ENCODE data around the gene GFOD1.
"Not testable (repeated sequence)": the region's sequence is repeated elsewhere in the genome, so short reads cannot be mapped to it uniquely, and the experiment has no call there.

DNA sequence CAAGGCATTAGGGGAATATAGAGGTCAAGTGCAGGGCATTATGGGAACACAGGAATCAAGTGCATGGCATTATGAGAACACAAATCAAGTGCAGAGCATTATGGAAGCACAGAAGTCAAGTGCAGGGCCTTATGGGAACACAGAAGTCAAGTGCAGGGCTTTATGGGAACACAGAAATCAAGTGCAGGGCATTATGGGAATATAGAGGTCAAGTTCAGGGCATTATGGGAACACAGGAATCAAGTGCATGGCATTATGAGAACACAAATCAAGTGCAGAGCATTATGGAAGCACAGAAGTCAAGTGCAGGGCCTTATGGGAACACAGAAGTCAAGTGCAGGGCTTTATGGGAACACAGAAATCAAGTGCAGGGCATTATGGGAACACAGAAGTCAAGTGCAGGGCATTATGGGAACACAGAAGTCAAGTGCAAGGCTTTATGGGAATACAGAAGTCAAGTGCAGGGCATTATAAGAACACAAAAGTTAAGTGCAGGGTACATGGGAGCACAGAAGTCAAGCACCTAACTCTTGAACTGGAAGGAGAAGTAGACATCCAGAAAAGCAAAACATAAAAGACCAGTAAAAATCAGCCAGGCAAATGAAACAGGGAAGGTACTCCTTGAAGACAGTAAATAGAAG is 53.1 kb downstream of the GFOD1 start:
- TF ChIP-seq, protein P1, sequence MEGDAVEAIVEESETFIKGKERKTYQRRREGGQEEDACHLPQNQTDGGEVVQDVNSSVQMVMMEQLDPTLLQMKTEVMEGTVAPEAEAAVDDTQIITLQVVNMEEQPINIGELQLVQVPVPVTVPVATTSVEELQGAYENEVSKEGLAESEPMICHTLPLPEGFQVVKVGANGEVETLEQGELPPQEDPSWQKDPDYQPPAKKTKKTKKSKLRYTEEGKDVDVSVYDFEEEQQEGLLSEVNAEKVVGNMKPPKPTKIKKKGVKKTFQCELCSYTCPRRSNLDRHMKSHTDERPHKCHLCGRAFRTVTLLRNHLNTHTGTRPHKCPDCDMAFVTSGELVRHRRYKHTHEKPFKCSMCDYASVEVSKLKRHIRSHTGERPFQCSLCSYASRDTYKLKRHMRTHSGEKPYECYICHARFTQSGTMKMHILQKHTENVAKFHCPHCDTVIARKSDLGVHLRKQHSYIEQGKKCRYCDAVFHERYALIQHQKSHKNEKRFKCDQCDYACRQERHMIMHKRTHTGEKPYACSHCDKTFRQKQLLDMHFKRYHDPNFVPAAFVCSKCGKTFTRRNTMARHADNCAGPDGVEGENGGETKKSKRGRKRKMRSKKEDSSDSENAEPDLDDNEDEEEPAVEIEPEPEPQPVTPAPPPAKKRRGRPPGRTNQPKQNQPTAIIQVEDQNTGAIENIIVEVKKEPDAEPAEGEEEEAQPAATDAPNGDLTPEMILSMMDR (IDR thresholded peaks at IDR 0.05): not testable (repeated sequence)
- TF ChIP-seq POLR2A, POLR2AphosphoS5 (IDR thresholded peaks at IDR 0.05): not testable (repeated sequence)
